ENCODE results near the gene SPATA31E1. TPM values are rescaled to one million over a fixed set of nuclear protein-coding genes. Genes with fewer than 3 reads are reported as not detected.

The SPATA31E1 gene
- total RNA-seq, 2 experiments from 2014 or later: not detected

GRCh38 chr9:87854580-87854955 is 28.1 kb upstream of the SPATA31E1 start:
- Histone ChIP-seq H3K9me3 (ENCODE audit: control insufficient read depth in 1 of 2, insufficient read depth in 1 of 2, low read length in 2 of 2) (peaks cover 0 to 28% of the 10 kb centered on the region in 2 experiments), H3K36me3 (ENCODE audit: insufficient read depth, low read length) (no peaks in the 10 kb centered on the region), H3K4me1 (ENCODE audit: insufficient read depth, low read length) (no peaks in the 10 kb centered on the region), H3K27me3 (ENCODE audit: control insufficient read depth in 1 of 2, insufficient read depth in 2 of 2, low read length in 2 of 2) (no peaks in the 10 kb centered on the region), H3K27ac (ENCODE audit: low read depth in 1 of 2, low read length in 2 of 2) (no peak overlapping the region), H3K4me3 (ENCODE audit: low read length) (no peak overlapping the region)
- ChIA-PET CTCF (no interaction called here), POLR2A (no interaction called here)
- ATAC-seq (ENCODE audit: poor library complexity): no peak
- intact Hi-C loops (cut with DNase I, micrococcal nuclease): no loop called here
- Mint-ChIP-seq H3K36me3 (ENCODE audit: low read depth) (no peaks in the 10 kb centered on the region), H3K27me3 (no peaks in the 10 kb centered on the region), H3K27ac (no peak overlapping the region), H3K4me3 (no peak overlapping the region), H3K4me1 (ENCODE audit: low read depth) (no peaks in the 10 kb centered on the region), H3K9me3 (no peaks in the 10 kb centered on the region)
- TF ChIP-seq CTCF (IDR thresholded peaks at IDR 0.05): no peak
- DNase-seq: no peak

- no peak for DNase-seq
- no peak overlapping the region for H3K27ac ChIP-seq (ENCODE audit: low read depth in 1 of 2, low read length in 2 of 2)
- intact Hi-C loops (cut with DNase I, micrococcal nuclease): no loop called here
- no peaks in the 10 kb centered on the region for H3K4me1 ChIP-seq (ENCODE audit: insufficient read depth, low read length)
- Mint-ChIP-seq H3K36me3 (ENCODE audit: low read depth) (no peaks in the 10 kb centered on the region), H3K4me3 (no peak overlapping the region), H3K9me3 (no peaks in the 10 kb centered on the region), H3K4me1 (ENCODE audit: low read depth) (no peaks in the 10 kb centered on the region), H3K27ac (no peak overlapping the region), H3K27me3 (no peaks in the 10 kb centered on the region)
- TF ChIP-seq CTCF (IDR thresholded peaks at IDR 0.05): no peak
- CTCF ChIA-PET: no interaction called here
- no peak overlapping the region for H3K4me3 ChIP-seq (ENCODE audit: low read length)
- no peaks in the 10 kb centered on the region for H3K36me3 ChIP-seq (ENCODE audit: insufficient read depth, low read length)
- POLR2A ChIA-PET: no interaction called here
- no peak for ATAC-seq (ENCODE audit: poor library complexity)
- no peaks in the 10 kb centered on the region for H3K27me3 ChIP-seq (ENCODE audit: control insufficient read depth in 1 of 2, insufficient read depth in 2 of 2, low read length in 2 of 2)
- H3K9me3 ChIP-seq (ENCODE audit: control insufficient read depth in 1 of 2, insufficient read depth in 1 of 2, low read length in 2 of 2): peaks cover 0 to 33% of the 10 kb centered on the region in 2 experiments
Observed at GRCh38 chr9:87855061-87855460, 27.6 kb upstream of the SPATA31E1 start.

GRCh38 chr9:87857141-87857947 is 25.3 kb upstream of the SPATA31E1 start:
- ATAC-seq (ENCODE audit: poor library complexity): no peak
- H3K4me1 Mint-ChIP-seq (ENCODE audit: low read depth): no peaks in the 10 kb centered on the region
- TF ChIP-seq CTCF (IDR thresholded peaks at IDR 0.05): no peak
- H3K9me3 Mint-ChIP-seq: peaks cover 6% of the 10 kb centered on the region
- no peaks in the 10 kb centered on the region for H3K4me1 ChIP-seq (ENCODE audit: insufficient read depth, low read length)
- H3K36me3 ChIP-seq (ENCODE audit: insufficient read depth, low read length): no peaks in the 10 kb centered on the region
- no peaks in the 10 kb centered on the region for H3K36me3 Mint-ChIP-seq (ENCODE audit: low read depth)
- DNase-seq: no peak
- ChIA-PET CTCF (no interaction called here), POLR2A (no interaction called here)
- no peak overlapping the region for H3K27ac Mint-ChIP-seq
- H3K9me3 ChIP-seq (ENCODE audit: control insufficient read depth in 1 of 2, insufficient read depth in 1 of 2, low read length in 2 of 2): peaks cover 0 to 36% of the 10 kb centered on the region in 2 experiments
- no peak overlapping the region for H3K4me3 ChIP-seq (ENCODE audit: low read length)
- no peak overlapping the region for H3K27ac ChIP-seq (ENCODE audit: low read depth in 1 of 2, low read length in 2 of 2)
- H3K4me3 Mint-ChIP-seq: no peak overlapping the region
- no peaks in the 10 kb centered on the region for H3K27me3 ChIP-seq (ENCODE audit: control insufficient read depth in 1 of 2, insufficient read depth in 2 of 2, low read length in 2 of 2)
- intact Hi-C loops (cut with DNase I, micrococcal nuclease): no loop called here
- no peaks in the 10 kb centered on the region for H3K27me3 Mint-ChIP-seq

All from CD4-positive, alpha-beta T cell (primary cell).